C4-2B (cell line): ENCODE results near the gene CHST12.
"Not testable (repeated sequence)": the region's sequence is repeated elsewhere in the genome, so short reads cannot be mapped to it uniquely, and the experiment has no call there.

Experiments used
- H3K27ac ChIP-seq: fragments of 450-650 bp; 2 replicates; pipeline ENCODE4 v1.5.1; 2017
- CTCF ChIP-seq: fragments of 450-650 bp; conservative IDR thresholded peaks from 2 replicates; pipeline ENCODE4 v1.5.1; 2017; ENCODE audit warnings: mild to moderate bottlenecking
- ZFX ChIP-seq: fragments of 450-650 bp; IDR thresholded peaks from 2 replicates; pipeline ENCODE4 v1.6.1; 2017

CHST12 gene

GRCh38 chr7:2386964-2387669 lies 16.3 kb upstream of the CHST12 start:
- no peak overlapping the region for H3K27ac ChIP-seq
- TF ChIP-seq ZFX = no peak
- TF ChIP-seq CTCF = no peak

- TF ChIP-seq CTCF (no peak), ZFX (no peak)
- no peak overlapping the region for H3K27ac ChIP-seq
These were observed 15.3 kb upstream of the CHST12 start for GRCh38 chr7:2387897-2388636.

GRCh38 chr7:2388637-2388954 lies 14.8 kb upstream of the CHST12 start:
- TF ChIP-seq ZFX = no peak
- no peak for TF ChIP-seq CTCF
- no peak overlapping the region for H3K27ac ChIP-seq

GRCh38 chr7:2390020-2390816 lies 13.2 kb upstream of the CHST12 start:
- H3K27ac ChIP-seq = not testable (repeated sequence)

- no peak for TF ChIP-seq ZFX
- TF ChIP-seq CTCF = no peak
- H3K27ac ChIP-seq = no peak overlapping the region
These were observed 9.7 kb upstream of the CHST12 start for GRCh38 chr7:2393706-2394105.

GRCh38 chr7:2394566-2395082 lies 8.8 kb upstream of the CHST12 start:
- no peak overlapping the region for H3K27ac ChIP-seq
- TF ChIP-seq CTCF (no peak), ZFX (no peak)

GRCh38 chr7:2398506-2398905 lies 4.9 kb upstream of the CHST12 start:
- no peak overlapping the region for H3K27ac ChIP-seq

More at GRCh38 chr7:2398506-2398905, 4.9 kb upstream of the CHST12 start:
- TF ChIP-seq CTCF (no peak), ZFX (no peak)
